Ovary (tissue), 9 donors: ENCODE results near the gene HIF1A. TPM values are rescaled to one million over a fixed set of nuclear protein-coding genes. Genes with fewer than 3 reads are reported as not detected.
"Not testable (repeated sequence)": the region's sequence is repeated elsewhere in the genome, so short reads cannot be mapped to it uniquely, and the experiment has no call there.

Experiments used
- DNase-seq, 5 donors: peaks; one replicate each; pipeline ENCODE4 v3.0.0-alpha.2; 2019 to 2020
- H3K27ac ChIP-seq, 2 donors: fragments of 200-600 bp; one replicate each; pipeline versions ENCODE4 v1.5.1 to v1.8.0; 2019 to 2022
- H3K27me3 ChIP-seq: fragments of 200-600 bp; one replicate; pipeline ENCODE4 v1.8.0; 2022
- H3K36me3 ChIP-seq: fragments of 200-600 bp; sonication (generic); one replicate; pipeline ENCODE4 v1.5.1; 2019
- H3K4me1 ChIP-seq: one replicate; pipeline ENCODE4 v1.8.1; 2013; ENCODE audit warnings: mild to moderate bottlenecking, moderate library complexity; ENCODE audit not compliant: insufficient read depth
- H3K4me3 ChIP-seq: fragments of 200-600 bp; sonication (generic); one replicate; pipeline ENCODE4 v1.5.1; 2017
- H3K9me3 ChIP-seq, 2 donors: fragments of 200-600 bp in 1 of 2; sonication (generic) in 1 of 2; one replicate each; pipeline versions ENCODE4 v1.5.1 to v1.8.1; 2013 to 2019; ENCODE audit warnings: mild to moderate bottlenecking in 1 of 2, moderate library complexity in 1 of 2
- CTCF ChIP-seq, 3 donors: fragments of 450-650 bp in 2 of 3; fragments of 200-600 bp in 1 of 3; IDR thresholded peaks; one replicate each; pipeline versions ENCODE4 v1.5.1 to v1.8.0; 2016 to 2022; ENCODE audit warnings: antibody characterized with exemption in 3 of 3, mild to moderate bottlenecking in 1 of 3
- EP300 ChIP-seq: sonication (generic); formaldehyde crosslinking; IDR thresholded peaks from one replicate; pipeline ENCODE4 v1.6.1; 2017; ENCODE audit warnings: antibody characterized with exemption
- POLR2A ChIP-seq: fragments of 450-650 bp; IDR thresholded peaks from one replicate; pipeline ENCODE4 v1.6.1; 2017; ENCODE audit warnings: antibody characterized with exemption, mild to moderate bottlenecking, moderate library complexity
- WGBS, 3 donors: extraction: QIAGEN DNeasy Blood & Tissue Kit in 1 of 3; methylation state at CpG; one replicate each; pipeline versions ENCODE4 v1.1.5 to v1.1.7; 2013 to 2017; 5-methylcytosine and 5-hydroxymethylcytosine counted together
- intact Hi-C, 4 donors: fragments of 100-400 bp; cut with DNase I; formaldehyde crosslinking; loops; one replicate each; pipeline versions ENCODE4 v1.11.0 to v1.15.1; 2022 to 2023
- polyA plus RNA-seq, 2 donors: library from polyadenylated mRNA; stranded (reverse); fragments of 200-250 nt in 1 of 2; fragments of 350-450 nt in 1 of 2; fragmentation: Illumina TruSeq in 1 of 2; extraction: RNeasy Lipid Tissue Mini Kit (QIAGEN cat#74804) in 1 of 2; gene quantifications; one replicate each; pipeline ENCODE4 v1.2.3, GENCODE V29; 2013 to 2014
- total RNA-seq, 7 donors: library from RNA; depleted of rRNA in 2 of 7; stranded (reverse); fragments of >200 nt in 2 of 7; fragmentation: NEBNext Ultra II Directional in 3 of 7; extraction: Animal tissue kit (Norgen Biotek cat#: 25700) in 3 of 7; gene quantifications; one replicate each; pipeline versions ENCODE4 v1.1.0 to v1.2.4, GENCODE V29; 2016 to 2023
- donor health status: DM: no; HTN: no; CAD: no; lungs with moderate emphysema.
- donor health status: DM: no; HTN: no; CAD: no.
- donor health status: Bipolar disorder and iron deficiency.
- donor health status: DM: yes; HTN: yes; CAD: no.
- donor health status: DM: no; HTN: no; CAD: no.
- donor health status: DM: yes; HTN: yes; CAD: no.

The HIF1A gene
- total and polyA plus RNA-seq, 9 donors, result 41.6 to 204 (median 116) TPM

- 60 to 62% (median 61%) methylated on average over 4 of the region's 4 CpGs for WGBS, 3 donors
- H3K27ac ChIP-seq, result no peak overlapping the region
- H3K4me3 ChIP-seq, result no peak overlapping the region
- H3K9me3 ChIP-seq, result no peaks in the 10 kb centered on the region
- no peaks in the 10 kb centered on the region for H3K36me3 ChIP-seq
- TF ChIP-seq CTCF (IDR thresholded peaks at IDR 0.05) (no peak), EP300 (no peak), POLR2A (no peak)
- intact Hi-C loops, result no loop called here
- H3K27me3 ChIP-seq, result no peaks in the 10 kb centered on the region
- no peaks in the 10 kb centered on the region for H3K4me1 ChIP-seq
- DNase-seq, result no peak
These were observed 57.3 kb downstream of the HIF1A start for GRCh38 chr14:61752626-61753025.

GRCh38 chr14:61753631-61754030, 58.3 kb downstream of the HIF1A start:
- no peaks in the 10 kb centered on the region for H3K27me3 ChIP-seq
- intact Hi-C loops, result no loop called here
- H3K4me1 ChIP-seq, result no peaks in the 10 kb centered on the region
- H3K4me3 ChIP-seq, result no peak overlapping the region
- TF ChIP-seq CTCF (IDR thresholded peaks at IDR 0.05), result no peak
- no peaks in the 10 kb centered on the region for H3K9me3 ChIP-seq
- H3K36me3 ChIP-seq, result no peaks in the 10 kb centered on the region
- no peak for DNase-seq
- H3K27ac ChIP-seq, result no peak overlapping the region

- intact Hi-C loops, result no loop called here
- Histone ChIP-seq H3K36me3 (no peaks in the 10 kb centered on the region), H3K27me3 (no peaks in the 10 kb centered on the region), H3K4me1 (no peaks in the 10 kb centered on the region), H3K9me3 (no peaks in the 10 kb centered on the region), H3K4me3 (no peak overlapping the region), H3K27ac (no peak overlapping the region)
- 68 to 81% (median 68%) methylated on average over 5 of the region's 5 CpGs for WGBS, 3 donors
- DNase-seq, result no peak
- no peak for TF ChIP-seq POLR2A
- no peak for TF ChIP-seq CTCF (IDR thresholded peaks at IDR 0.05)
- no peak for TF ChIP-seq EP300
These were observed 59.5 kb downstream of the HIF1A start for GRCh38 chr14:61754627-61755381.

GRCh38 chr14:61755382-61755742, 60.0 kb downstream of the HIF1A start:
- H3K4me3 ChIP-seq, DNase-seq, H3K4me1 ChIP-seq, intact Hi-C loops, H3K27ac ChIP-seq, H3K9me3 ChIP-seq, H3K27me3 ChIP-seq, H3K36me3 ChIP-seq: not testable (repeated sequence)

GRCh38 chr14:61756135-61756534, 60.8 kb downstream of the HIF1A start:
- H3K4me3 ChIP-seq, result no peak overlapping the region
- no peaks in the 10 kb centered on the region for H3K36me3 ChIP-seq
- TF ChIP-seq POLR2A (no peak), CTCF (IDR thresholded peaks at IDR 0.05) (no peak), EP300 (no peak)
- WGBS, 3 donors, result 65 to 72% (median 68%) methylated on average over 2 of the region's 2 CpGs
- no peaks in the 10 kb centered on the region for H3K4me1 ChIP-seq
- intact Hi-C loops, result no loop called here
- no peaks in the 10 kb centered on the region for H3K27me3 ChIP-seq
- H3K9me3 ChIP-seq, result no peaks in the 10 kb centered on the region
- no peak for DNase-seq
- no peak overlapping the region for H3K27ac ChIP-seq
